Measurements from ENCODE around the gene FARS2.

GRCh38 chr6:5712349-5713215, 451.3 kb downstream of the FARS2 start:
- TF ChIP-seq POLR2A (IDR thresholded peaks at IDR 0.05; ENCODE audit: low read length), result no peak
- TF ChIP-seq GATA1 (IDR thresholded peaks at IDR 0.05; ENCODE audit: low read depth, low read length), result no peak
